IPS-18a (cell line): ENCODE data around the gene FAM227B.

ENCODE experiments used
- H3K27ac ChIP-seq: one replicate; pipeline ENCODE4 v1.5.1; 2013; ENCODE audit warnings: low read length
- H3K27me3 ChIP-seq: one replicate; pipeline ENCODE4 v1.6.1; 2013; ENCODE audit warnings: mild to moderate bottlenecking, low read length; ENCODE audit not compliant: control insufficient read depth, insufficient read depth
- H3K36me3 ChIP-seq: one replicate; pipeline ENCODE4 v1.6.1; 2013; ENCODE audit warnings: low read depth, low read length; ENCODE audit not compliant: control insufficient read depth
- H3K4me1 ChIP-seq: one replicate; pipeline ENCODE4 v1.6.1; 2013; ENCODE audit warnings: low read depth, low read length; ENCODE audit not compliant: control insufficient read depth
- H3K4me3 ChIP-seq: one replicate; pipeline ENCODE4 v1.5.1; 2013; ENCODE audit warnings: low read length
- H3K9ac ChIP-seq: one replicate; pipeline ENCODE4 v1.6.1; 2013; ENCODE audit warnings: mild to moderate bottlenecking, low read length, moderate library complexity
- H3K9me3 ChIP-seq: one replicate; pipeline ENCODE4 v1.6.1; 2013; ENCODE audit warnings: low read depth, low read length; ENCODE audit not compliant: control insufficient read depth

FAM227B gene

DNA sequence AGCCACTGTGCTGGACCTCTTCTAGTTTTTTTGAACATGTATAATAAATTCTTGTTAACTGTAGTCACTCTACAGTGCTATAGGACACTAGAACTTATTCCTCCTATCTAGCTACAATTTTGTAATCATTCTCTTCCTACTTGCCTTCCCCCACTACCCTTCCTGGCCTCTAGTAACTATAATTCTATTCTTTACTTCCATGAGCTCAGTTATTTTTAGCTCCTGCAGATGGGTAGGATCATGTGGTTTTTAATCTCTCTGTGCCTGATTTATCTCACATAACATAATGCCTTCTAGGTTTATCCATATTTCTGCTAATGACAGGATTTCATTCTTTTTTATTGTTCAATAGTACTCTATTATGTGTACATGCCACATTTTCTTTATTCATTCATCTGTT lies 310.7 kb downstream of the FAM227B start:
- no peaks in the 10 kb centered on the region for H3K9me3 ChIP-seq
- H3K9ac ChIP-seq = no peak overlapping the region
- no peak overlapping the region for H3K4me3 ChIP-seq
- H3K4me1 ChIP-seq = peaks cover under 1% of the 10 kb centered on the region
- H3K27ac ChIP-seq = no peak overlapping the region
- no peaks in the 10 kb centered on the region for H3K27me3 ChIP-seq
- H3K36me3 ChIP-seq = no peaks in the 10 kb centered on the region

DNA sequence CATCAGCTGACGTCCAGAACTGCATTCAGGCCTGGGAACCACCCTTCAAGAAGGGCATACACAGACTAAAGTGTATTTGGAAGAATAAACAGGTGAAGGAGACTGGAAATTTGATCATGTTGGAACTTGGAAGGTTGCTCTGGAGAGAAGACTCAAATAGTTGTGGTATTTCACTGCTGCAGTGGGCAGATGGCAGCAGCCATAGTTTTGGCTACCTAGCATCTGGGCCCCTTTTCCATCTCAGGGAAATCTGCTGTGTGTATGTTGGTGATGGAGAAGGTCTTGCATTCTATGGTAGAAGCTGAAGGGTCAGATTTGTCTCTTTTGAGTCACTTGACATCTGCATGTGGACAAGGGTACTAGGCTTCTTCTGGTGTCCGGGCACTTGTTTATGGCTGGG lies 311.9 kb downstream of the FAM227B start:
- H3K4me3 ChIP-seq = no peak overlapping the region
- H3K27me3 ChIP-seq = no peaks in the 10 kb centered on the region
- no peak overlapping the region for H3K27ac ChIP-seq
- H3K36me3 ChIP-seq = no peaks in the 10 kb centered on the region
- H3K4me1 ChIP-seq = no peaks in the 10 kb centered on the region
- no peaks in the 10 kb centered on the region for H3K9me3 ChIP-seq
- no peak overlapping the region for H3K9ac ChIP-seq

GRCh38 chr15:49306551-49306950 lies 314.1 kb downstream of the FAM227B start:
- Histone ChIP-seq H3K9me3 (no peaks in the 10 kb centered on the region), H3K36me3 (no peaks in the 10 kb centered on the region), H3K4me3 (no peak overlapping the region), H3K4me1 (no peaks in the 10 kb centered on the region), H3K27me3 (no peaks in the 10 kb centered on the region), H3K27ac (no peak overlapping the region), H3K9ac (no peak overlapping the region)

DNA sequence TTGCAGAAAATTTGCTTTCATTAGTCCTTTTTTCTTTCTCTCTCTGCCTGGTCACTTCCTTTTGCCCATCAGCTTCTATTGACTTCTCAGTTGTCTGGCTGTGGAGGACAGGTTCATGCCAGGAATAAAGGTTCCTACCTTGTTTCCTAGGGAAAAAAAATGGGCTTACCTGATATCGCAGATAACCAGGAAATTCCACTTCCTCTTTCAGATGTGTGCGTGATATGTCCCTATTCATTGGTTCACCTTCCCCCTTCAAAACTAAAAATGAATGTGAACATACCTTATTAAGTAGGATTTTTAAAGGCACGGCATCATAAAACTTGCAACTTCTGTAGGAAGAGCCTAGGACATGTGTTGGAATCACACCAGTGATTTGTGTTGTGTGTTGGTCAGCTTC lies 317.6 kb downstream of the FAM227B start:
- Histone ChIP-seq H3K36me3 (no peaks in the 10 kb centered on the region), H3K9me3 (no peaks in the 10 kb centered on the region), H3K9ac (no peak overlapping the region), H3K27ac (no peak overlapping the region), H3K27me3 (no peaks in the 10 kb centered on the region), H3K4me3 (no peak overlapping the region), H3K4me1 (no peaks in the 10 kb centered on the region)

GRCh38 chr15:49301562-49301961 lies 319.1 kb downstream of the FAM227B start:
- Histone ChIP-seq H3K4me1 (no peaks in the 10 kb centered on the region), H3K27me3 (no peaks in the 10 kb centered on the region), H3K36me3 (no peaks in the 10 kb centered on the region), H3K27ac (no peak overlapping the region), H3K9me3 (no peaks in the 10 kb centered on the region), H3K4me3 (no peak overlapping the region), H3K9ac (no peak overlapping the region)

DNA sequence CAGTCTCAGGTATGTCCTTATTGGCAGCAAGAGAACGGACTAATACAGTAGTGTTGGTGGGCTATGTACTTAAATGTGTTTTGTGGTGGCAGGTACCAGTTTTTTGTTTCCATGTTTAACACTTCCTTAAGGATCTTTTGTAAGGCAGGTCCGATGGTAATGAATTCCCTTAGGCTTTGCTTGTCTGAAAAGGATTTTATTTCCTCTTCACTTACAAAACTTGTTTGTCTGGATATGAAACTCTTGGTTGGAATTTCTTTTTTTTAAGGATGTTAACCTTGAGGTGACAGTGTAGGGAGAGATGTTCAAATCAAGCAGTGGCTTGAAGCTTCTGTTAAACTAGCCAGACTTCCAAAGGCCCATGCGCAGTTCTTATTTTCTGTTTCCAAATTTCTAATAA lies 319.8 kb downstream of the FAM227B start:
- no peak overlapping the region for H3K9ac ChIP-seq
- H3K36me3 ChIP-seq = no peaks in the 10 kb centered on the region
- no peaks in the 10 kb centered on the region for H3K4me1 ChIP-seq
- H3K9me3 ChIP-seq = no peaks in the 10 kb centered on the region
- no peaks in the 10 kb centered on the region for H3K27me3 ChIP-seq
- H3K27ac ChIP-seq = no peak overlapping the region
- no peak overlapping the region for H3K4me3 ChIP-seq

- Histone ChIP-seq H3K9me3 (no peaks in the 10 kb centered on the region), H3K4me3 (no peak overlapping the region), H3K27ac (no peak overlapping the region), H3K9ac (no peak overlapping the region), H3K27me3 (no peaks in the 10 kb centered on the region), H3K36me3 (no peaks in the 10 kb centered on the region), H3K4me1 (no peaks in the 10 kb centered on the region)
Observed at GRCh38 chr15:49297584-49297983, 323.0 kb downstream of the FAM227B start.

DNA sequence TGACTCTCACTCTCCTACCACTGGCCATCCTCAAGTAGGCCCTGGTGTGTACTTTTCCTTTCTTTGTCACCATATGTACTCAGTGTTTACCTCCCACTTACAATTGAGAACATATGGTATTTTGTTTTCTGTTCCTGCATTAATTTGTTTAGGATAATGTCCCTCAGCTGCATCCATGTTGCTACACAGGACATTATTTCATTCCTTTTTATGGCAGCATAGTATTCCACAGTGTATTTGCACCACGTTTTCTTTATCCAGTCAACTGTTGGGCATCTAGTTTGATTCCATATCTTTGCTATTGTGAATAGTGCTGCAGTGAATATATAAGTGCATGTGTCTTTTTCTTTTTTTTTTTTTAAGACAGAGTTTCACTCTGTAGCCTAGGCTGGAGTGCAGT lies 324.4 kb downstream of the FAM227B start:
- Histone ChIP-seq H3K9me3 (no peaks in the 10 kb centered on the region), H3K9ac (no peak overlapping the region), H3K27me3 (no peaks in the 10 kb centered on the region), H3K4me3 (no peak overlapping the region), H3K4me1 (peaks cover 5% of the 10 kb centered on the region), H3K36me3 (no peaks in the 10 kb centered on the region), H3K27ac (no peak overlapping the region)

- H3K36me3 ChIP-seq = no peaks in the 10 kb centered on the region
- H3K27me3 ChIP-seq = no peaks in the 10 kb centered on the region
Observed at GRCh38 chr15:49293941-49294340, 326.7 kb downstream of the FAM227B start.

DNA sequence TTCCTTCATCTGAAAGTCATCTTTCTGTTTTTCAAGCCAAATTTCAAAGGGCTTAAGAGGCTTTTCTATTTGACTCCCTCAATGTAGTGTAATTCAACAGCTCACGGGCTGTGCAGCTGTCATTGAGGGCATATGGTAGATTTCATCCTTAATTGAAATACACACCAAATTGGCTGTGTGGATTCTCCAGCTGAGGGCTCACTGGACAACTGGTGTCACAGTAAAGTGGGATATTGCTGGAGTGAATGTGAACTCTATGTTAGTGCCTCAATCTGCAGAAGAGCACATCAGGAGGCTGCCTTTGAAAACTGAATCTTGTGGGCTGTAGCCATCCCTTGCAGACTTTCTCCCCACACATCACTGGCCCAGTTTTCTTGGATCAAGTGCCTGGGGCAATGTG lies 330.4 kb downstream of the FAM227B start:
- no peaks in the 10 kb centered on the region for H3K27me3 ChIP-seq
- no peaks in the 10 kb centered on the region for H3K9me3 ChIP-seq
- H3K36me3 ChIP-seq = no peaks in the 10 kb centered on the region
- peaks cover 8% of the 10 kb centered on the region for H3K4me1 ChIP-seq
- no peak overlapping the region for H3K9ac ChIP-seq
- H3K4me3 ChIP-seq = no peak overlapping the region
- H3K27ac ChIP-seq = no peak overlapping the region

More at GRCh38 chr15:49293941-49294340, 326.7 kb downstream of the FAM227B start:
- Histone ChIP-seq H3K9ac (no peak overlapping the region), H3K4me3 (no peak overlapping the region), H3K27ac (no peak overlapping the region), H3K9me3 (no peaks in the 10 kb centered on the region), H3K4me1 (peaks cover 8% of the 10 kb centered on the region)

GRCh38 chr15:49288391-49288790 lies 332.2 kb downstream of the FAM227B start:
- Histone ChIP-seq H3K9me3 (no peaks in the 10 kb centered on the region), H3K4me3 (no peak overlapping the region), H3K36me3 (no peaks in the 10 kb centered on the region), H3K27ac (no peak overlapping the region), H3K27me3 (no peaks in the 10 kb centered on the region), H3K9ac (no peak overlapping the region), H3K4me1 (peaks cover 8% of the 10 kb centered on the region)

DNA sequence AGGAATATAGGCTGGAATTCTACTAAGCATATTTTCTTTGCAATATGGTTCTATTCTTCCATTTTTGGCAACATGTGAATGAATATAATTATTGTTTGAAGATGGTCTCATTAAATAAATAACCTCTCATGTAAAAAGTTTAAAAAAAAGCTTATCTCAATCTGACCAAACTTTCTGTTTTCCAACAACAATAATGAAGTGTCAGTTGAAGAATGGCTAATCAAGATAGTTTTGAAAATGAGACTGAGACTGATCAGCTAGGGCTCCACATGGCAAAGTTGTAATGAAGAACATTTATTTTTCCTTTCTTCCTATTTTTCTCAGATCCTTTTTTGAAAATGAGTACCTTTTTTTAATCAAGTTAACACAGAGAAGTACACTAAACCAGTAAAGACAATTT lies 333.1 kb downstream of the FAM227B start:
- Histone ChIP-seq H3K27ac (no peak overlapping the region), H3K9ac (no peak overlapping the region), H3K9me3 (no peaks in the 10 kb centered on the region), H3K27me3 (no peaks in the 10 kb centered on the region), H3K4me1 (peaks cover 8% of the 10 kb centered on the region), H3K4me3 (no peak overlapping the region), H3K36me3 (no peaks in the 10 kb centered on the region)
